Gastrocnemius medialis (tissue), 4 donors: ENCODE data around the gene KLHL6.

Experiments used
- CTCF ChIP-seq, 5 experiments: fragments of 450-650 bp in 3 of 5; fragments of 200-600 bp in 2 of 5; sonication (generic) in 2 of 5; IDR thresholded peaks in 4 of 5; conservative IDR thresholded peaks in 1 of 5; 1 replicate in 4 of 5; 2 replicates in 1 of 5; pipeline ENCODE4 v1.5.1; 2016 to 2019; ENCODE audit warnings: antibody characterized with exemption in 5 of 5, mild to moderate bottlenecking in 3 of 5, moderate library complexity in 3 of 5
- POLR2A ChIP-seq, 2 donors: fragments of 450-650 bp; IDR thresholded peaks; one replicate each; pipeline ENCODE4 v1.6.1; 2017; ENCODE audit warnings: antibody characterized with exemption in 2 of 2, mild to moderate bottlenecking in 2 of 2, moderate library complexity in 2 of 2

DNA sequence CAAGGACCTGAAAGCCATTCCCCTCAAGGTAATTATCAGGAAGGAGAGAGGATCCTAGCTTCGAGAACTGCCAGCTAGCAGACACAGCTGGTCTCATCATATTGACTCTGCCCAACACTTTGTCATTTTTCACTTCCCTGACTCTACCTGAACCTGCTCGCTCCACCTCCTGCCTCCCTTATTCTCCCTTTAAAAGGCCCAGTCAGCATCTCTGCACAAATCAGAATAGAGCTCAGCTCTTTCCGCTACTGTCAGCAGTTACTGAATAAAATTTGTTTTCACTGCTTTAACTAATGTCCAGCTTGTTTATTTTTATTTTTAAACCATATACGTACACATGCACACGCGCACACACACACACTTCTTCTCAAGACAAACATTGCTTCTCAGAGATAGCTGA lies 69.9 kb downstream of the KLHL6 start:
- TF ChIP-seq CTCF (IDR thresholded peaks at IDR 0.05 in 4 of 5, conservative IDR thresholded peaks at IDR 0.05 in 1 of 5) = no peak
- no peak for TF ChIP-seq POLR2A (IDR thresholded peaks at IDR 0.05)
